Dendritic cell treated with granulocyte-macrophage colony-stimulating factor and Interleukin-4, amounts not matched to agents 40 ng/mL and 50 ng/mL, for 4 days (primary cell): ENCODE measurements around the gene PIK3CB.
"Not testable (repeated sequence)": the region's sequence is repeated elsewhere in the genome, so short reads cannot be mapped to it uniquely, and the experiment has no call there.

Experiments
- H3K27ac Mint-ChIP-seq: one replicate; pipeline ENCODE4 v1.8.0; 2022; ENCODE audit warnings: mild to moderate bottlenecking, mixed read lengths
- H3K27me3 Mint-ChIP-seq: one replicate; pipeline ENCODE4 v1.8.0; 2022; ENCODE audit warnings: mild to moderate bottlenecking, mixed read lengths
- H3K36me3 Mint-ChIP-seq: one replicate; pipeline ENCODE4 v1.8.0; 2022; ENCODE audit warnings: low read depth, mixed read lengths
- H3K4me1 Mint-ChIP-seq: one replicate; pipeline ENCODE4 v1.8.0; 2022; ENCODE audit warnings: low read depth, mixed read lengths
- H3K4me3 Mint-ChIP-seq: one replicate; pipeline ENCODE4 v1.8.0; 2022; ENCODE audit warnings: mild to moderate bottlenecking, moderate library complexity, mixed read lengths
- H3K9me3 Mint-ChIP-seq: one replicate; pipeline ENCODE4 v1.8.0; 2022; ENCODE audit warnings: mixed read lengths
- intact Hi-C: fragments of 100-400 bp; cut with micrococcal nuclease; formaldehyde crosslinking; loops from one replicate; pipeline ENCODE4 v1.15.0; 2022

Gene PIK3CB

DNA sequence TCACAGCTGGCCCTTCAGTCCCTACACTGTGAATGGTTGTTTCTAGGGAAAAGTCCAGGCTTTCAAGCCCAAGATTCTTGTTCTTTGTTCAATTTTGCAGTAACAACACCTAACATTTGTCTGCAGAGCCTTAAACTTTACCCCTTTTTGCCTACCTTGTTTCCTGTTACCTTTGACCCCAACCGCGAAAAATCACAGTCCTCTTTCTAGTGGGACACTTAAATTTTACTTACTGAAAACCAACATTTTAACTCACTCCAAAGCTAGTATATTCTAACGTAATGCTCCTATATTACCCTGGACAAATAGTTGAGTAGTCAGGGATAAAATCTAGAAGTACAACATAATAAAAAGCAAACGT, 649 bp upstream of the PIK3CB start:
- Mint-ChIP-seq H3K9me3 (no peaks in the 10 kb centered on the region), H3K36me3 (peaks cover 15% of the 10 kb centered on the region), H3K4me1 (peaks cover 26% of the 10 kb centered on the region), H3K4me3 (peak overlapping the region; percentile 82), H3K27ac (peak overlapping the region; percentile 99), H3K27me3 (no peaks in the 10 kb centered on the region)
- intact Hi-C loops = loop anchor here (2.0 to 10.0 kb wide), 2 partner anchors 55 to 131 kb away; no protein-coding TSS in a partner anchor

DNA sequence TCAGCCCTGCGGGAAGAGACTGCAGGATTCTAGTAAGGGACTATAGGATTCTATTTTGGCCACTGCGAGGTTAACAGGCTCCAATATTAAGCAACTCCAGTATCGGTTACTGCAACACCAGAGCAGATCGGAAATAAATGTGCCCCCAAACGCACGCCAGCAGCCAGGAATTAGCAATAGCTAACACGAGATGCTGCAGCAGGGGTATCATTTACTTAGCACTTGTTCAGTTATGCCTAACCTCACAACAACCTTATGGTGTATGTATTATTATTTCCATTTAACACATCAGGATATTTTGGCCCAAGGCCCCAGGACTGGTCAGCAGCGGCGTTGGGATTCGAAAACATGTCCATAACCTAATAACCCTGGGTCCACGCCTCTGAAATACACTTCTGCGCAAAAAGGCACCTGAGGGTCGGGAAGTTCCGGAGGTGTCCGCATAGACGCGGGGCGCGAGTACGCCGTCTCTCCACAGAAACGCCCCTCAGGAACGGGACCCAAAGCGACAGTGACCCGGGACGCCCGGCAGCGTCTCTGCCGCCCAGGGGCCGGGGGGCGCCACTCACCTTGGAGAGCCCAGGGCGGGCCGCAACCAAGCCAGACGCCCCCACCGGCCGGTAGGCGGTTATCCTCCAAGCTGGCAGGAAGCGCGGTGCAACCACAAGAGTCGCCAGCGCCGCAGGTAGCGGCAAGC, 681 bp downstream of the PIK3CB start:
- Mint-ChIP-seq H3K4me3 (peak overlapping the region; percentile 88), H3K4me1 (peaks cover 39% of the 10 kb centered on the region), H3K9me3 (no peaks in the 10 kb centered on the region), H3K27me3 (no peaks in the 10 kb centered on the region), H3K36me3 (peaks cover 26% of the 10 kb centered on the region), H3K27ac (peak overlapping the region; percentile 99)
- intact Hi-C loops = loop anchor here (1.0 to 10.0 kb wide), 4 partner anchors 47 to 129 kb away; no protein-coding TSS in a partner anchor

DNA sequence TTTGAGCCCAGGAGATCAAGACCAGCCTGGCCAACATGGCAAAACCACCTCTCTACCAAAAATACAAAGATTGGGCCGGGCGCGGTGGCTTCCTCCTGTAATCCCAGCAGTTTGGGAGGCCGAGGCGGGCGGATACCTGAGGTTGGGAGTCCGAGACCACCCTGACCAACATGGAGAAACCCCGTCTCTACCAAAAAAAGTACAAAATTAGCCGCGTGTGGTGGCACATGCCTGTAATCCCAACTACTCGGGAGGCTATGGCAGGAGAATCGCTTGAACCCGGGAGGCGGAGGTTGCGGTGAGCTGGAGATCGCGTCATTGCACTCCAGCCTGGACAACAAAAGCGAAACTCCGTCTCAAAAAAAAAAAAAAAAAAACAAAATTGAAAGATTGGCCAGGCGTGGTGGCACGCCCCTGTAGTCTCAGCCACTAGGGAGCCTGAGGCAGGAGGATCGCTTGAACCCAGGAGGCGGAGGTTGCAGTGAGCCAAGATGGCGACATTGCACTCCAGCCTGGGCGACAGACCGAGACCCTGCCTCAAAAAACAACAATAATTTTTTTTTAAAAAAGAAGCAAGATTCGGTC, 2.2 kb downstream of the PIK3CB start:
- peak overlapping the region; percentile 15 for H3K27ac Mint-ChIP-seq
- intact Hi-C loops = loop anchor here (5.0 to 10.0 kb wide), 2 partner anchors 45 to 128 kb away; no protein-coding TSS in a partner anchor
- peaks cover 27% of the 10 kb centered on the region for H3K36me3 Mint-ChIP-seq
- H3K27me3 Mint-ChIP-seq, H3K9me3 Mint-ChIP-seq: not testable (repeated sequence)
- peaks cover 40% of the 10 kb centered on the region for H3K4me1 Mint-ChIP-seq
- H3K4me3 Mint-ChIP-seq = peak overlapping the region; percentile 88

DNA sequence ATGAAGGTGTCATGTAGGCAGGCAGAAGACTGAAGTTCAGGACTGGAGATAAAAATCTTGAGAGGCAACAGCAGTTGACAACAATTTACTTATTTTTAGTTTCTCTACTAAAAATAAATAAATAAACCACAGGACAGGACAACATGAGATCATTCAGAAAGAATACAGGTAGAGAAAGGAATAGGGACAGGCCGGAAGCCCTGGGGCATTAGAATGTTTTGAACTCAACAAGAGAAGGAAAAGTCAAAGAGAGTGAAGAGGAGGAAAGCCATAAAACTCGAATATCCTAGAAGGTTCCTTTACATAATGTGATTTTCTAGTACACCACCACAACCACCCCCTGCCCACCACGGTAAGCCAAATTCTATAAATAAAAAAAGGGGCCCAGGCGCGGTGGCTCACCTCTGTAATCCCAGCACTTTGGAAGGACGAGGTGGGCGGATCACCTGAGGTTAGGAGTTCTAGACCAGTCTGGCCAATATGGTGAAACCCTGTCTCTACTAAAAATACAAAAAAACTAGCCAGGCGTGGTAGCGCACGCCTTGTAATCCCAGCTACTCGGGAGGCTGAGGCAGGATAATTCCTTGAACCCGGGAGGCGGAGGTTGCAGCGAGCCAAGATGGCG, 4.7 kb downstream of the PIK3CB start:
- no peak overlapping the region for H3K4me3 Mint-ChIP-seq
- no peaks in the 10 kb centered on the region for H3K9me3 Mint-ChIP-seq
- peaks cover 33% of the 10 kb centered on the region for H3K4me1 Mint-ChIP-seq
- H3K27ac Mint-ChIP-seq = no peak overlapping the region
- H3K27me3 Mint-ChIP-seq = no peaks in the 10 kb centered on the region
- intact Hi-C loops = loop anchor here (5.0 to 10.0 kb wide), 2 partner anchors 43 to 125 kb away; no protein-coding TSS in a partner anchor
- peaks cover 45% of the 10 kb centered on the region for H3K36me3 Mint-ChIP-seq

DNA sequence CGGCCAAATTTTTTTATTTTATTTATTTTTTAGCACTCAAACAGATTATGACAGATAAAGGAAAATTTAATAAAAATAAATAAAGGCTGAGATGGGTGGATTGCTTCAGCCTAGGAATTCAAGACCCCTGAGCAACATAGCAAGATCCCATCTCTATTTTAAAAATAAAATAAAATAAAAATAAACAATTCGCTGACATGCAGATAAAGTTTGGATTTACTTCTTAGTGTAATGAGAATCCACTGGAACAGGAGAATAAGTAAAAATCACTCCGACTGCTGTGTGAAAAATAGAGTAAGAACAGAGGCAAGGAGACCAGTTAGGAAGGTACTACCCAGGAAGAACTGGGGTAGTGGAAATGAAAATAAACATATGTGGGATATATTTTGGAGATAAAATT, 5.6 kb downstream of the PIK3CB start:
- Mint-ChIP-seq H3K9me3 (no peaks in the 10 kb centered on the region), H3K27ac (no peak overlapping the region), H3K27me3 (no peaks in the 10 kb centered on the region), H3K36me3 (peaks cover 47% of the 10 kb centered on the region), H3K4me3 (no peak overlapping the region), H3K4me1 (peaks cover 37% of the 10 kb centered on the region)
- intact Hi-C loops = no loop called here

DNA sequence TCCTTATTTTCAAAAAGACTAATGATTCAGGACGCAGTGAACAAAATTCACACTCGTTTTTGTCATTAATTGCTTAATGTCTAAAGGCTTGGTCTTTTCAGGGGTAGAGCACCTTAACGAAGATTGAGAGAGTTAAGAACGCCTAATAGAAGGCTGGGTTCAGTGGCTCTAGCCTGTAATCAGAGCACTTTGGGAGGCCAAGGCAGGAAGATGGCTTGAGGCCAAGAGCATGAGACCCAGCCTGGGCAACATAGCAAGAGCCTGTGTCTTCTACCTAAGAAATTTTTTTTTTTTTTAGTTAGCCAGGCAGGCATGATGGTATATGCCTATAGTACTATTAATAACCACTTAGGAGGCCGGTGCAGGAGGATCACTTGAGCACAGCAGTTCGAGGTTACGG, 7.5 kb downstream of the PIK3CB start:
- H3K36me3 Mint-ChIP-seq = peaks cover 48% of the 10 kb centered on the region
- H3K27ac Mint-ChIP-seq = no peak overlapping the region
- no peaks in the 10 kb centered on the region for H3K27me3 Mint-ChIP-seq
- no peaks in the 10 kb centered on the region for H3K9me3 Mint-ChIP-seq
- no peak overlapping the region for H3K4me3 Mint-ChIP-seq
- H3K4me1 Mint-ChIP-seq = peaks cover 27% of the 10 kb centered on the region
- intact Hi-C loops = no loop called here

DNA sequence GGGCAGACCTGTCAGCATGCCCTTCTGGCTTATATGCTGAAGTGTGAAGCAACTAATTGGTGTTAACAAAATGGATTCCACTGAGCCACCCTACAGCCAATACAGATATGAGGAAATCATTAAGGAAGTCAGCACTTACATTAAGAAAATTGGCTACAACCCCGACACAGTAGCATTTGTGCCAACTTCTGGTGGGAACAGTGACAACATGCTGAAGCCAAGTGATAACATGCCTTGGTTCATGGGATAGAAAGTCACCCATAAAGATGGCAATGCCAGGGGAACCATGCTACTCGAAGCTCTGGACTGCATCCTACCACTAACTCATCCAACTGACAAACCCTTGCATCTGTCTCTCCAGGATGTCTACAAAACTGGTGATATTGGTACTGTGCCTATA, 9.4 kb downstream of the PIK3CB start:
- Mint-ChIP-seq H3K4me1 (peaks cover 21% of the 10 kb centered on the region), H3K27ac (no peak overlapping the region), H3K27me3 (no peaks in the 10 kb centered on the region), H3K4me3 (no peak overlapping the region), H3K36me3 (peaks cover 47% of the 10 kb centered on the region), H3K9me3 (no peaks in the 10 kb centered on the region)
- intact Hi-C loops = no loop called here

DNA sequence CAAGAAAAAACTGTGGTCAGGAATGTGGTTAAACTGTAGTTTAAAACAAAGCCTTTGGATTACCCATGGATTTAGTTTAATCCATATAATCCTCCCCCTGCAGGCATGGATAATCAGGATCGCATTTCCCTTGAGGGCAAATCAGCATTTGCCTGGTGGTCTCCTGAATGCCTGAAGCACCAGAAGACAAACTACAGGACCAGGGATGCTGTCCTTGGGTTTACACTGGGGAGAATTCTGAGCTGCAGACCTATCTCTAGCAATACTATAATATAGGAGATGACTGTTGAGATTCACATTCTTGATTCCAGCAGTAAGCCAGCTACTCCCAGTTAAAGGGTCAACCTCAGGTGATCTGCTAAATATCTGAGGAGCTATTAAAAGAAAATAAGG, 10.6 kb downstream of the PIK3CB start:
- H3K27ac Mint-ChIP-seq = peak overlapping the region; percentile 26
- H3K36me3 Mint-ChIP-seq = peaks cover 40% of the 10 kb centered on the region
- no peaks in the 10 kb centered on the region for H3K27me3 Mint-ChIP-seq
- H3K4me3 Mint-ChIP-seq = no peak overlapping the region
- H3K4me1 Mint-ChIP-seq = peaks cover 14% of the 10 kb centered on the region
- H3K9me3 Mint-ChIP-seq = no peaks in the 10 kb centered on the region
- intact Hi-C loops = no loop called here

DNA sequence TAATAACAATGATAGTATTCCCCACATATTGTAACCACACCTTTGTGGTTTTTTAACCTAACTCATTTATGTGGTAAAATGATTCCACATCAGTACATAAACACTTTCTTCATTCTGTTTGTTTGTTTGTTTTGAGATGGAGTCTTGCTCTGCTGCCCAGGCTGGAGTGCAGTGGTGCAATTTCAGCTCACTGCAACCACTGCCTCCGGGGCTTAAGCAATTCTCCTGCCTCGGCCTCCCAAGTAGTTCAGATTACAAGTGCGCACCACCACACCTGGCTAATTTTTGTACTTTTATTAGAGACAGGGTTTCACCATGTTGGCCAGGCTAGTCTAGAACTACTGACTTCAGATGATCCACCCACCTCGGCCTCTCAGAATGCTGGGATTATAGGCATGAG, 14.3 kb downstream of the PIK3CB start:
- H3K27me3 Mint-ChIP-seq, intact Hi-C loops, H3K27ac Mint-ChIP-seq, H3K4me3 Mint-ChIP-seq, H3K9me3 Mint-ChIP-seq: not testable (repeated sequence)
- peaks cover 20% of the 10 kb centered on the region for H3K36me3 Mint-ChIP-seq
- H3K4me1 Mint-ChIP-seq = peaks cover 31% of the 10 kb centered on the region

DNA sequence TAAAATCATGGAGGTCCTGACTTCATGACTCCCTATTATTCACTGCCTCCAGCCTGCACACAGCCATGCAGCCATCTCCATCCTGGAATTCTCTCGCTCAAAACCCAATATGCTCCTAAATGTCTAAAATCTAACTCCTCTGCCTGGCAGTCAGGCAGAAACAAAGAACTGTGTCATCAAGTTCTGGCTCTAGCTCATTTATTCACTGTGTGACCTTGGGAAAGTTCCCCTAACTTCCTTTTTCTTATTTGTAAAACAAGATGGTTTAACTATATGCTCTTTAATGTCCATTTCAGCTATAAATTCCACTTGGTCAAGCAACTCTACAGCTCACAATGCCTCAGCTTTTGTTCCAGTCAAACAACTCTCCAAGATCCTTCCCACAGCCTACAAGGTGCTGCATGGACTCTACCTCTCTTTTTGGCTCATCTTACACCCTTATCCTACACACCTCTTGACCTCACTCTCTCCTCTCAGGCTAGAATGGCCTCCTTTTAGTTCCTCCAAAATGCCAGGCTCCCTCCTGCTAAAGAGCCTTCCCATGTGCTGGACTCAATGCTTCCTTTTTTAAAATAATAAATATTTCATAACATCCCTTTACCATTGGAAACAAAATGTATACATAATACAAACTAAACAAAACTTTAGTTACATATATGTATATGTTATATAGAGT, 16.4 kb downstream of the PIK3CB start:
- no peaks in the 10 kb centered on the region for H3K27me3 Mint-ChIP-seq
- peak overlapping the region; percentile 80 for H3K27ac Mint-ChIP-seq
- peaks cover 32% of the 10 kb centered on the region for H3K4me1 Mint-ChIP-seq
- intact Hi-C loops = loop anchor here (5.0 kb wide), 1 partner anchor 99 kb away; no protein-coding TSS in a partner anchor
- H3K36me3 Mint-ChIP-seq = peaks cover 22% of the 10 kb centered on the region
- peak overlapping the region; percentile 27 for H3K4me3 Mint-ChIP-seq
- H3K9me3 Mint-ChIP-seq = no peaks in the 10 kb centered on the region

DNA sequence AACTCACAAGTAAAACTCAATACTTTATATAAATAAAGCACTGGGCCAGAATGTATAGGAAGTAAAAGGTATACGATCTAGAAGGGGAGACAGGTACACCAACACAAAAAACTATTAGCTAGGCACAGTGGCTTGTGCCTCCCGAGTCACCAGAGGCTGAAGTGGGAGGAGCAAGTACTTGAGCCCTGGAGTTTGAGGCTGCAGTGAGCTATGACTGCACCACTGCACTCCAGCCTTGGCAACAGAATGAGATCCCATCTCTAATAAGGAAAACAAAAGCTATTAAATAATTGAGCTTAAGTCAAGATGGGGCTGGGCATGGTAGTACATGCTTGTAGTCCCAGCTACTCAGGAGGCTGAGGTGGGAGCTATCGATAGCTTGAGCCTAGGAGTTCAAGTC, 17.0 kb downstream of the PIK3CB start:
- intact Hi-C loops = loop anchor here (5.0 kb wide), 1 partner anchor 100 kb away; no protein-coding TSS in a partner anchor
- H3K4me3 Mint-ChIP-seq = no peak overlapping the region

DNA sequence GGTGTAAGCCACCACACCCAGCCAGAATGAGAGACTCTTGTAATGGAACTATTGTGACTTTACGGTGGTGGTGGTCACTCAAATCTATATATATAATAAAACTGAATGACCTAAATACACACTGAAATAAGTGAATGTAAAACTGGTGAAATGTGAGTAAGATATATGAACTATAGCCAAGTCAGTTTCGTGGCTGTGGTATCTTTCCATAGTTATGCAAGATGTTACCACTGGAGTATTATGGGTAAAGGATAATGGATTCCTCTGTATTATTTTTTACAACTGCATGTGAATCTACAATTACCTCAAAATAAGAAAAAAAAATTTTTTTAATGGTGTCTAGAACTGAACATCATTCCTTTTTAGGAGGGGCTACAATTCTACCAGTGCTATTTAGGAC, 21.9 kb downstream of the PIK3CB start:
- peaks cover 32% of the 10 kb centered on the region for H3K4me1 Mint-ChIP-seq
- peaks cover 15% of the 10 kb centered on the region for H3K36me3 Mint-ChIP-seq
- no peak overlapping the region for H3K4me3 Mint-ChIP-seq
- H3K27me3 Mint-ChIP-seq = no peaks in the 10 kb centered on the region
- H3K27ac Mint-ChIP-seq = no peak overlapping the region
- intact Hi-C loops = loop anchor here (5.0 kb wide), 1 partner anchor 36 kb away; no protein-coding TSS in a partner anchor
- no peaks in the 10 kb centered on the region for H3K9me3 Mint-ChIP-seq

More for the DNA sequence above, 17.0 kb downstream of the PIK3CB start:
- Mint-ChIP-seq H3K9me3 (no peaks in the 10 kb centered on the region), H3K27me3 (no peaks in the 10 kb centered on the region), H3K36me3 (peaks cover 22% of the 10 kb centered on the region), H3K27ac (peak overlapping the region; percentile 80), H3K4me1 (peaks cover 32% of the 10 kb centered on the region)

DNA sequence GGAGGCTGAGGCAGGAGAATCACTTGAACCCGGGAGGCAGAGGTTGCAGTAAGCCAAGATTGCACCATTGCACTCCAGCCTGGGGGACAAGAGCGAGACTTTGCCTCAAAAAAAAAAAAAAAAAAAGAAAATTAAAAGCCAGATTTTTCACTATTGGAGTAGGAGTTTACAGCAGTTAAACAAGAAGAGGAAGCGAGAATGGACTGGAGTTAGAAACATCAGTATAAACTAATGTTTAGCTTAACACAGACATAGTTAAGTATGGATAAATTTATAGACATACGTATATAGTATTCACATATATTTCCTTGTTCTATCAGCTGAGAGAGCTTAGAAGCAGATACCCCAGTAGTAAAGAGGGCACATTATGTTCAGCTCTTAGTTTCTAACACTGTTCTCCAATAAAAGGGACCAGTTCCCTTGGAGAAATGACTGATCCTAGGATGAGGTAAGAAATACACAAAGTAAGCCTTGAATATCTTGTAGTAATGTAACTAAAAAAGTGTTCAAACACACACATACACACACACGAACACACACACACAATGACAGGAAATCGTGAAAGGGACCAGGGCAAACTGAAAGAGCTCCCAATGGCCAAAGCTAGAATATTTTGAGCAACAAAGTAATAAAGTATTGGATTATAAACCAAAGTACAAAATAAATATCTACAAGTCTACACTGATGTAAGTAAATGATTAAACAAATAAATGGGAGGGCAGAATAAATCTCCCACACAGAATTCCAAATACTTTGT, 25.1 kb downstream of the PIK3CB start:
- Mint-ChIP-seq H3K4me1 (peaks cover 37% of the 10 kb centered on the region), H3K27me3 (no peaks in the 10 kb centered on the region), H3K9me3 (no peaks in the 10 kb centered on the region), H3K36me3 (peaks cover 14% of the 10 kb centered on the region), H3K4me3 (no peak overlapping the region), H3K27ac (peak overlapping the region; percentile 59)
- intact Hi-C loops = loop anchor here (5.0 kb wide), 1 partner anchor 32 kb away; no protein-coding TSS in a partner anchor
